GM12892 (cell line): ENCODE results near the gene CP.

Experiments
- POLR2A ChIP-seq: IDR thresholded peaks from 2 replicates; pipeline ENCODE4 v1.6.1; 2011; ENCODE audit warnings: low read depth, low read length, control low read depth
- POLR2AphosphoS5 ChIP-seq: IDR thresholded peaks from 2 replicates; pipeline ENCODE4 v1.6.1; 2011; ENCODE audit warnings: low read depth, low read length, control low read depth
- TAF1 ChIP-seq: IDR thresholded peaks from 2 replicates; pipeline ENCODE4 v1.6.1; 2011; ENCODE audit warnings: low read depth, mild to moderate bottlenecking, control low read depth, low read length, borderline replicate concordance

- TF ChIP-seq POLR2AphosphoS5 (no peak), TAF1 (no peak), POLR2A (no peak)
These were observed 92.8 kb downstream of the CP start for GRCh38 chr3:149128821-149129220.
